ENCODE measurements around the gene SLC24A1. TPM values are rescaled to one million over a fixed set of nuclear protein-coding genes. Genes with fewer than 3 reads are reported as not detected.

SLC24A1 gene
- total RNA-seq, 2 donors from 2014 or later, result 2.9 to 6.6 TPM

- Mint-ChIP-seq H3K27me3 (no peaks in the 10 kb centered on the region), H3K4me3 (no peak overlapping the region), H3K27ac (no peak overlapping the region), H3K4me1 (ENCODE audit: low read depth in 2 of 2) (peaks cover 0 to 4% of the 10 kb centered on the region in 2 donors), H3K9me3 (no peaks in the 10 kb centered on the region), H3K36me3 (peaks cover 52% of the 10 kb centered on the region)
- DNase-seq (ENCODE audit: low spot score), result no peak
- ATAC-seq, result no peak
These were observed 68.4 kb downstream of the SLC24A1 start for GRCh38 chr15:65690173-65690572.

- H3K4me3 Mint-ChIP-seq, result no peak overlapping the region
- H3K9me3 Mint-ChIP-seq, result no peaks in the 10 kb centered on the region
- no peak for ATAC-seq
- DNase-seq (ENCODE audit: low spot score), result no peak
- peaks cover 52% of the 10 kb centered on the region for H3K36me3 Mint-ChIP-seq
- H3K27ac Mint-ChIP-seq, result no peak overlapping the region
- H3K4me1 Mint-ChIP-seq (ENCODE audit: low read depth in 2 of 2), result peaks cover 0 to 4% of the 10 kb centered on the region in 2 donors
- H3K27me3 Mint-ChIP-seq, result no peaks in the 10 kb centered on the region
These were observed 69.0 kb downstream of the SLC24A1 start for GRCh38 chr15:65690778-65691177.

- Mint-ChIP-seq H3K36me3 (peaks cover 26% of the 10 kb centered on the region), H3K4me1 (ENCODE audit: low read depth in 2 of 2) (no peaks in the 10 kb centered on the region), H3K27me3 (no peaks in the 10 kb centered on the region), H3K4me3 (no peak overlapping the region), H3K9me3 (no peaks in the 10 kb centered on the region), H3K27ac (no peak overlapping the region)
- DNase-seq (ENCODE audit: low spot score), result no peak
- no peak for ATAC-seq
These were observed 73.3 kb downstream of the SLC24A1 start for GRCh38 chr15:65695081-65695480.

Other genes with a start within 250 kb of the SLC24A1 start
- not detected for gene IGDCC3, start 243.9 kb upstream of the SLC24A1 start, total RNA-seq
- gene IGDCC4, start 199.0 kb upstream of the SLC24A1 start, total RNA-seq, result under 1 TPM; 0.07 to 0.20 TPM
- gene DPP8, start 104.2 kb upstream of the SLC24A1 start, total RNA-seq, result 10 to 100 TPM; 46.4 to 48.5 TPM
- 10 to 100 TPM; 39.3 to 49.6 TPM for gene HACD3, start 91.5 kb upstream of the SLC24A1 start, total RNA-seq
- 10 to 100 TPM; 51.1 to 51.3 TPM for gene INTS14, start 10.8 kb upstream of the SLC24A1 start, total RNA-seq
- 100 to 1,000 TPM; 114 to 121 TPM for gene DENND4A, start 170.4 kb downstream of the SLC24A1 start, total RNA-seq
- gene RAB11A, start 247.6 kb downstream of the SLC24A1 start, total RNA-seq, result 100 to 1,000 TPM; 101 to 164 TPM